GM21576 (cell line): Measurements from ENCODE around the gene JUP.

Experiments
- ATAC-seq: cut with Tn5 transposase; IDR thresholded peaks from one replicate; pipeline ENCODE4 v1.9.1; 2021; ENCODE audit warnings: mild to moderate bottlenecking, moderate library complexity; ENCODE audit not compliant: unreplicated experiment

Gene JUP

DNA sequence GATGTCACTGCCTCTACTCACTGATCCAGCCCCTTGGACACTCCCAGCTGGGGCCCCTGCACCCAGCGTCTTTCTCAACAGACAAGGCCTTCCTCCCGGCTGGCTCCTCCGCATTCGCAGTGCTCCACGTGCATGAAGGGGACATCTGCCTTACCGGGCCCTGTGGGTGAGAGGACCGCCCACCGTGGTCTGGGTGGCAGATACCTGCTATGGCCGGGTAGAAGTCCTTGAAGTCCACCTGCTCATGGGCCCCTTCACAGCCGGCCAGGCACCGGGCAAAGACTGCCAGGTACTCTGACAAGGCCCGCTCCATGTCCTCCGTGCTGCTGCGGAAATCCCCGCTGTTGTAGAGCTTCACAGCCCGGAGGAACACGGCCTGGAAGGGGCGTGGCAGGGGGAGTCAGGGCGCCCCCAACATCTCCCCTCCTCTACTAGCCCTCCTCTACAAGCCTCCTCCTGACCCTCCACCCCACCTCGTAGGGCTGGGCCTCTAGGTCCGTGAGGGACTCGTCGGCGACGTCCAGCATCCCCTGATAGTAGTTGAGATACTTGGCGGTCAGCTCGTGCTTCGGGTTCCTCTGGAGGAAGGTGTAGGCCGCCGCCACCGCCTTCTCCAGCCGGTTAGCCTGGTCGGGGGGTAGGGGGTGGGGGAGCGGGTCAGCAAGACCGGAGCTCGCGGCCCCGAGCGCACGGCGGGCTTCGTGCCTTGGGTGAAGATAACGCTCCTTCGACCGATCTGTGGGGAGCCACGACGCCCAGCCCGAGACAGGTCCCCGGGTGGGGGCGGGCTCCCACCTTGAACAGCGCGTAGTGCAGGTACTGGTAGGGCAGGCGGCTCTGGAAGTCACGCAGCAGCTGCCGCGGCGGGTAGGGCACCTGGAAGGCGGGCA is 24.4 kb upstream of the JUP start:
- ATAC-seq: no peak

DNA sequence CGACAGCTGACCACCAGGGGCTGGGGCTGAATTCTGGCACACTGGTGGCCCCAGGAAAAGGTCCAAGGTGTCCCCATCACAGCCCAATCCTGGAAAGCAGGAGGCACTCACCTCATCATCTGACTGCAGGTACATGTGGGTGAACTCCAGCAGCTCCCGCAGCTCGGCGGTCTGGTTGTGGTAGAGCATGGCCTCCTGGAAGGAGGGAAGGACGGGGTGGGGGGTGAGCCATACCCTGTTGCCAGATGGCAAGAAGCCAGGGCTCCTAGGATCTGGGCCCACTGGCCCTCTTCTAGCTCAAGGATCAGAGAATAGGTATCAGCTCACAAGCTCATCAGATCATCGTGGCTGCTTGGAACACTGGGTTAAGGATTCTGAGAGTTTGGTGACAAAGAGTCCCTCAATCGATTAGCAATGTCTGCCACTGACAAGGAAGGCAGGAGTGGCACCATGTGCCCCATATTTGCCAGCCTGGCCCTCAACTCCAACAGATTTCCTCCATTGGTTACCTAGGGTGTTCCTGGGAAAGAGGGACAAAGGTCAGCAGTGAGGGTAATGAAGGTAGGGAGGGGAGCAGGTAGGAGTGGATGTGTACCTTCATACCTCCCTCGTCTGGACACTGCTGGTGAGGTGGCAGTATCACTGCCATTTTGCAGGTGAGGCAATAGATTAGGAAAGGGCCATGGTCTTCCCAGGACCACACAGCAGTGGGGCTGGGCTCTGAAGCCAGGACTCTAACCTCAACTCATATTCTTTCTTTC is 20.4 kb upstream of the JUP start:
- ATAC-seq: no peak

DNA sequence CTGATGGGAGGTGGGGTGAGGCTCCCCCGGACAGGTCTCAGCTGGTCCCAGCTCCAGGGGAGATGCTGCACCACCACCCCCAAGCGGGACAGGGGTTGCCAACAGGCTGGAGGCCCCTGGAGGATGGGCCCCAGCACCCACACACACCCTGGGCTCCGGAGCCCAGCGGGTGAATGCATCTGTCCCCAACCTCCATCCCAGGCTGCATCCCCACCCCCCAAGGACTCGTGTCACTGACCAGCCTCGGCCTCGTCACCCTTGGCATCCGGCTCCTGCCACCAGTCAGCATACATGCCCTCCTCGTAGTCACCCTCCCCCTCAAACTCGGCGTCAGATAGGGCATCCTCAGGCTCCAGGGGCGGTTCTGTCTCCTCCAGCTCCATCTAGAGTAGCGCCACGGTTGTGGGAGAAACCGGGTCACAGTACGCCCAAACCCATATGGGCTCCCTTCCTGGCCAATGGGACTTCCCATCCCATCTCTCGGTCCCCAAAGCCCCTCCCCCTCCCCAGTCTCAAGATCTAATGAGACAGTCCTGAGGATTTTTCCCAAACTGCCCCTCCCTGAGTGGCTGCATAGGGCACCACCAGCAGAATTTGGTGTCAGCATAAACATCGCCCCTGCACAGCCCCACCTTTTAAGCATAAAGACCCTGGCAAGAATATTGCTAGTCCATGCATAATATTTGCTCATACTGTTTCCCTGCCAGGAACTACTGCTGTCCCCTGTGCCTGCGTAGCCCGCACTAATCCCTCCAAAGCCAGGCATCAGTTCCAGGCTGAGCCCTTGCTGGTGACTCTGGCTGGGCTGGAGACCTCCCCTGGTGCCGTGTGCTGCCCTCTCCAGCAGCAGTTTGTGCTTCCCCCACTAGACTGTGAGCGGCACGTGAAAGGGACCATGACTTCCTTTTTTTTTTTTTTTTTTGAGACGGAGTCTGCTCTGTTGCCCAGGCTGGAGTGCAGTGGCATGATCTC is 16.8 kb upstream of the JUP start:
- no peak for ATAC-seq

DNA sequence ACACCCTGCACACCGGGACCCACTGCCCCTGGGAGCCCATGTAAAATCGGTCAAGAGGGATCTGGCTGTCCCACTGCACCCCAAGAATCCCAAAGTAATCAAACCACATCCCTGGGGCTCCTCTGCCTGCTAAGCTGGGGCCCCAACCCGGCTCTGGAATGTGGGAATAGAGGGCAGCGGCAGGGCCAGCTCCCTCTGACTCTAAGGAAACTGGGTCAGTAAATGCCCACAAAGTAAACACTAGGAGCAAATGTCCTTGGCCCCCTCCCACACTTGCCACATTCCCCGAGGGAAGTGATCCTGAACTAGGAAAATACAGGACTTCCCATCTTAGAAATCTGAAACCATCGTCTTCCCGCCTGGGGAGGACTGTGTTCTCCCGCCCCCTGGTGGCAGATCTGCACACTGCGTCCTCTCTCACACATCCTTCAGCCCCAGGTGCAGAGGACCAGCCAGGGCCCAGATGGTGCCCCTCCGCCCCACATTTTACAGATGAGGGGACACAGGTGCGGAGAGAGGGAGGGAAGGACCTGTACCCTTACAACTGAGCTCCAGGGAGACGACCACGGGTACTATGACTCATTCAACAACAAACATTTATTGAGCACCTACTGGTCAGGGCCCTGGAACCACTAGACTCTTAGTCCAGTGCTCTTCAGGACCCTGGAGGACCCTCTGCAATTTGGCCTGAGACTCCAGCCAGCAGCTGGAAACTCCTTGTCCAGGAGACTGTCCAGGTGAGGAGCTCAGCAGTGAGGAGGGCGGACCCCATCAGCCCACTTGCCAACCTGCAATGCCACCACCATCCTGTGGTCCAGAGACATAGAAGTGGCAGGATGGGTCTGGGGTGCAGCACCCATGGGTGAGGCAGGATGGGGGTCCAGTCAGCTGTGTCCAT is 15.1 kb upstream of the JUP start:
- ATAC-seq: no peak

DNA sequence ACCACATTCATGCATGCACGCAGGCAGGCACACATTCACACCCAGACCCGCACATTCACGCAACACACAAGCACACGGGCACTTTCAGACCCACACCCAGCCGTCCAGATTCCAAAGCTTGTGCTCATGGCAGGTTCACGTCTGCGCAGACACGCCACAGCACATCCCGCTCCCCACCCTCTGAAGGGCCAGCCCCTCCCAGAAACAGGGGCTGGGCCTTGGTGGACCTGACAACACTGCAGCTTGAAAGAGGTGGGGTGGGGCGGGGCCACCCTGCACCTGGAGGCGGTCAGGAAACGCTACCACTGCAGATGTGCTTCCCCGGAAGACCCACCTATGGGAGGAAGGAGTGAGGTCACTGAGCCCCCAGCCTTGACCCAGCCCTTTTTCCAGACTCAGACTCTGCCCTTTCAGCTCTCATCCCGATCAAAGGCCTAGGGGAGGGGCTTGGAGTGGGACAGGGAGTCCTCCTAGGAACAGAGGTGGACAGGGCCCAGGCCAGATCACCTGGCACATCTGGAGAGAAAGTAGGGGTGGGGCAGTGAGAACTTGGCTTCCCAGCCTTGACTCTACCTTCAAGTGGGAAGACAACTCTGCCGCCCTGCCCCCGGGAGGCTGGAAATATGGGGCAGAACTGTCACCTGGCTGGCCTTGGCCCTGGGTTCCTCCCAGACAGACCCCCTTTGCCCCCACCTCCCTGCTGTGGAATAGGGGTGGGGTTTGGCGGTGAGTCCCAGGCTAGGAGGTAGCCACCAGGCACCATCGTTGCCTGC is 14.3 kb upstream of the JUP start:
- no peak for ATAC-seq

DNA sequence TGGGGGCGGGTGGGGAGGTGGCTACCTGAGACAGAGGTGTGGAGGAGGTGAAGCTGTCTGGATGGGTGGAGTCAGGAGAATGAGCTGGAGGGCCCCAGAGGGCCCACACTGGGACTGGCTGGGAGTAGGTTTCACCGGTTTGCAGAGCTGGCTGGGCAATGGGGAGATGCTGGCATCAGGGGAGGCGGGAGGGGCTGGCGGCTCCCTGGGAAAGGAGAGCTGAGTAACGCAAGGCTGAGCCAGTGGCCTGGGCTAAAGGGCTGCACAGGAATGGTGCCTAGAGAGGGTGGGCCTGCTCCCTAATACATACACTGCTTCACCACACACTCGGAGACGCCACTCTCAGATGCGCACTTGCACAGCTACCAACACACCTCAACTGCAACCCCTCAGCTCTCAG is 12.9 kb upstream of the JUP start:
- ATAC-seq: no peak

DNA sequence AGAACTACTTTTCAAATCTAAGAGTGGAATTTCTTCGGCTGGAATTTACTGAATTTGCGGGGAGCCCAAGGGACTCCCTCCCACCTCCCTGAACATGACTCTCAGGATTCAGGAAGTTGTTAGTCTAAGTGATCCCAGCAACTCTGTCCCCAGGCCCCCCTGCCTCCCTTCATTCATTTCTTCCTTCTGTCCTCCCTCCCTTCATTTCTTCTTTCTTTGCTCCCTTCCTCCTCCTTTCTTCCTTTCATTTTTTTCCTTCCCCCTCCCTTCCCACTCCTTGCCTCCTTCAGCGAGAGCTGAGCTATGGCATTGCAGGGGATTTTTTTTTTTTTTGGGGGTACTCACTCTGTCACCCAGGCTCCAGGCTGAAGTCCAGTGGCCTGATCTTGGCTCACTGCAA is 10.9 kb upstream of the JUP start:
- no peak for ATAC-seq

DNA sequence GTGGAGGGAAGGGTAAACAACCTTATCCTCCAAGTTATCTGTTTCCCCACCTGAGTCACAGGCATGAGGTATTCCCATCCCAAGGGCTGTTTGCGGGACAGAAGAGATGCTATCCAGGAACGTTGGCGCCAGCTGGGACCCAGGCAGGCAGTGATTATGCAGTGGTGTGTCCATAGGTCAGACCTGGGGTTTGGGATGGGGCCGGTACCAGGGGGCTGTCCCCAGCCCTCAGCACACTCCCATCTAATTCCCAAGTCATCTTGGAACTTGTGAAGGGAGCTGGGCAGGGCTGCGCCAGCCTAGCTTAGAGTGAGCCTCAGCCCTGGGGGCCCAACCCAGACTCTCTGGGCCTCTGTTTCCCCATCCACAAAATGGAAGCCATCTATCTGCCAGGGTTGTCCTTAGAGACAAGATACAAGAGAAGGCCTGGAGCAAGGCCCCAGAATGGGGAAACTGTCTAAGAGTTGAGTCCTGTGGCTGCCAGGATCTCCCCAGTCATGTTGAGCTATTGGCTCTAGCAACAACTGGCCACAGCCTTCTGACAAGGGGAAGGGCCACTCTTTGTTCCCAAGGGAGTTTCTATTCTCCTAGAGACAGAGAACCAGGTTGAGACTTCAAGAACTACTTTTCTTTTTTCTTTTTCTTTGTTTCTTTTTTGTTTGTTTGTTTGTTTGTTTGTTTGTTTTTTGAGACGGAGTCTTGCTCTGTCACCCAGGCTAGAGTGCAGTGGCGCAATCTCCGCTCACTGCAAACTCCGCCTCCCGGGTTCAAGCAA is 9.8 kb upstream of the JUP start:
- ATAC-seq: no peak

DNA sequence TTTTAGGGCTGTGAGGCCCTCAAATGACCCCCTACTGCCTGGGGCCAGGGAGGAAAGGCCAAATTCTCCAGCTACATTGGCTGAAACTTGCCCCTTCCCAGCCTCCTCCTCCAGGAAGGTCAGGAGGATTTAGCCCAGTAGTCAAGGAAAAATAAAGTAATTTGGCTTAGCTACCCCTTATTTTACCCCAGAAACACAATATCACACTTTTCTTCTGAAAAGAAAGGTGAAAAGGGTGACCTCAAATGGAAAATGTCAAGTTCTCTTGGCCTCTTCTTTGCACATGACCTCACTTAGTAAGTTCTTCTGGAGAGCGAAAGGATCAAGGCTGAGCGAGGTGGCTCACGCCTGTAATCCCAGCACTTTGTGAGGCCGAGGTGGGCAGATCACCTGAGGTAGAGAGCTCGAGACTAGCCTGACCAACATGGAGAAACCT is 8.0 kb upstream of the JUP start:
- ATAC-seq: no peak

DNA sequence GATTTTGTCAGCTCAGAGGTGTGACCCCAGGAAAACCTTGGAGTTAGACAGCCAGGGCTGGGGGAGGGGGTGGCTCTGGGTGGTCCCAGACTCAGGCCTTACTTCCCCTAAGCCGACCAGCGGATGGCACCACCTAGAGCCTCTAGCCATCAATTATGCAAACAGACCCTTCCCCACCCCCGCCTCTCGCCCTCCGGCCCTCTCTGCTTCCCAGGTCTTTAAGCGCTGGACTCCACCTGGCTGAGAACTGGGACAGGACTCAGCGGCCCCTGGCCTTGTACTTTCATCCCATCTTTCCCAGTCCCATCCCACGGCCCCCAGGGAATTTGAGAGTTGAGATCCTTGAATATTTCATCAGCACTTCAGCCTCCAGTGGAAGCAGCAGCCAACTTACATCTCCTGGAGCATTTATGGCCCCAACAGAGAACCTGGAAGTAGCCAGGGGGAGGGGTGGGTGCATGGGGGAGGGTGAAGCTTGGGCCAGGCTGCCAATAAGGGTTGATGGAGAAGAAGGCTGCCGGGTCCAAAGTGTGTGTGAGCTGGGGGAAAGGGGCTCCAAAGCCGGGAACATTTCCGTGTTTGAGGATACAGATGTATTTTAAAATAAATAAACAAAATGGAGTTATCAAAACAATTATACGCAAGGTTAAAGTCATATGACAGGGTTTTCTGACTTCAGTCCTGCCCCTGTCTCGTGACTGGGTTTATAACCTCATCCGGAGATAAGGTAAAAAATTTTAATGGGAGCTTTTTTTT is 7.5 kb upstream of the JUP start:
- no peak for ATAC-seq

DNA sequence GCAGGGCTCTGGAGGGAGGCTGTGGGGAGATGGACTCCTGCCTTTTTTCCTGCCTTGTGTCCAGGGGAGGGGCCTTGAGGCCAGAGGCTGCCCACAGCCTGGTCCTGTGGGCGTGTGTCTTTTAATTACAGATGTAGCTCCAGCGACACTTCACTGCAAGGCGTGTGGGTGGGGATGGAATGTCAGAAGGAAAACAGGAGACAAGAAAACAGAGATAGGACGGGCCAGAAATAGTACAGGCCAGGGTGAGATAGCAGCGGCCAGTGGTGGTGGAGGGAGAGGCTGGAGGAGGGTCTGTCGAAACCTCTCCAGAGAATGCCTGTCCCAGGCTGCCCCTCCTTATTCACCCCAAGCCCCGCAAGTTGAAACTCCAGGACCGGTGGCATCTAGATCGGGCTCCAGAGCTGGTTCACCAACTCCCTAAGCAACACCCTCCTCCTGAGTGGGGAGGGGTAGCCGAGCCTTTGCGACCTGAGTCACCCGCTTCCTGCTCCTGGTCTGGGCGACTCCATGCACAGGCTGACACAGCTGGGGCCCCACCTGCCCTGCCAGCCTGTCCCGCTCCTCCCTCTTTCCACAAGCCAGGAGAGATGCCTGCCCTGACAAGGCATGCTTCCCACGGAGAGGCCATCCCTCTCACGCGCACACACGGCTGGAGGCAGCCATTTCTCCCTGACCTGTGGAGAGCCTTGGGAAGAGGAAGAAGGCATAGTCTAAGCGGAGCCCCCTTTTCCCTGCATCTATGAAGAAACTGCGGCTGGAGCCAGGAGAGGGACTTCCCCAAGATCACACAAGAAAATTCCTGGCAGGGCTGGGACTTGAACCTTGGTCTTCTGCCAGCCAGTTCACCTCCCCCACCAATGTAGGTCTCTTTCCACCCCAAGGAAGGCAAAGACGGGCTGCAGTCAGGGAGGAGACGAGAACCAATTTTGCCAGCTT is 6.6 kb upstream of the JUP start:
- no peak for ATAC-seq

DNA sequence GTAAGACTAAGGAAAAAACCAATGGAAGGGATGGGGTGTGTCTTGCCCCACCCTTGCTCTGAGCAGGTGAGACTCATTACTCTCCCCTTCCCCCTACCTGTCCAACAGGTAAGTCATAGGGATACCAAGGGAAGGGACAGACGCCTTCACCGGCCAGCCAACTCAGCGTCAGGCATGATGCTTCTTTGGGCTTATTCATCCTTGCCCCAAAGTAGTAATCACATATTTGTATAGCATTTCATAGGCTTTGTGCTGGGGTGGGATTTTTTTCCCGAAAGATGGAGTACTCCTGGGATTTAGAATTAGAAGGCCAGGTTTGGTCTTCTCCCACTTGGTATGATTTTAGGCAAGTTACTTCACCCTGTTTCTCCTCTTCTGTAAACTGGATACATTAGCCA is 509 bp upstream of the JUP start:
- no peak for ATAC-seq

DNA sequence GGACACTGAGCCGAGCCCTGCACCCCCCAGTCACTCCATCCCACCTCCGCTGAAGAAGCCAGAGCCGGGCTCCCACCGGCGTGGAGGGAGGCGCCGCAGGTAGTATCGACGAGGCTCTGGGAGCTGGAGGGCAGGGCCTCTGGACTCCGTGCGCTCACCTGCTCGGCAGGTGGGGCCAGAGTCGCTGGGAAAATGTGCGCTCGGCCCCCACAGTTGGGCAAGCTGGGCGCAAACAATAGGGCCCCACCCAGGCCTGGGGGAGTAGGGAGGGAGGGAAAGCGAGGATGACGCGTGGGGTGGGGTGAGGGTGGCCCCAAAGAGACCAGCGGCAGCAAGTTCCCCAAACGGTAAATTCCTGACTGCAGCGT is 668 bp downstream of the JUP start:
- ATAC-seq: no peak

DNA sequence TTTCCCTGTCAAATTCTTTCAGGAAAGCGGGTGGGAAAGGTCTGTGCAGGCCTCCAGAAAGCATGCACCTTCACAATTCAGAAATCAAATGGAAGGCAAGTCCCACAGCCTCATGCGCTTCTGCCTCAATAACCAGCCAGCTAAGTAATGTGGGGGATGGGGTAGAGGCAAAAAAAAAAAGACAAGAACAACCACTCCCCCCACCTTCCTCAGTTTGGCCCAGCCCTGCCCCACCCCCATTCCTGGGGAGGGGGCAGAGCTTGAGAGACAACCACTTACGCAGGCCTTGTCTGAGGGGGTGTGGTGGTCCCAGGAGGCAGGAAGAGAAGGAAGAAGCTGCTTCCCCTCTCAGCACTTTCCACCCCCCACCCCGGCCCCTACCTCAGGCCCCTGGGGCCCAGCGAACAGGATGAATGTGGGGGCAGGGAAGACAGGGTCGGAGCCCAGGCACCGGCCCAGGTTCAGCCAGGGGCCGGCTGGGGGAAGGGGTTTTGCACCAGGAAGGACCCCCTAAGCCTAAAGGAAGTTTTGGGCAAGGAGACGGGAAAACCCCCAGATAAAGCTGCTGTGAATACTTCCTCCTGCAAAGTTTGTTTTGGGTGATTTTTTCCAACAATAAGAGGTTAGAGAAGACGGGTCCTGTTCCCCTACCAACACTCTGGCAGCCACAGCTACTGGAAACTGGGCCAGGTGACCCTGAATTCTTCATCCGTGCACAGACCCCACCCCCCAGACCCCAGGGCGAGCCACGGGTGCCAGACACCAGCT is 1.2 kb downstream of the JUP start:
- ATAC-seq: no peak

DNA sequence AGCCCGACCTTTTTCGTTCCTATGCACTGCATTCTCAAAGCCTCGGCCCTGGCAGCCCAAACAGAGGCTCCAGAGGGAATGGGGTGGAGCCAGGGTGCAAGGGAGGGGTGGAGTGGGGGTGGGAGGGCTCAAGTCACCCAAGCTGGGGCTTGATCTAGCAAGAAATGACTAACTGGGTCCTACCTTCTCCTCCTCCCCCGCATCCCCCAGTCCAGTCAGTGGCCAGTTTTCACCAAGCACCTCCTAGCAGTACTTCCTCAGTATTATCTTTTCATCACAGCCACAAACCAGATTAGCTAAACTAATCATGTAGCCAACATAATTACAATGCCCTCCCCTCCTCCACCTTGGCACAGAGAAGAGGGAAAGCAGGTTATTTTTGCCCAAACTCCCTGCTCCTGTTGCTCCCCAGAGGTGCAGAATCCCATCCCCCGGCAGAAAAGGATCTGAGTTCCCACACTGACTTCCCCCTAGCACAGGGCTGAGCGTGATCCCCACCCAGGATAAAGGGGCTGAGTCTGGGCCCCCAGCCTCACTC is 2.2 kb downstream of the JUP start:
- no peak for ATAC-seq

DNA sequence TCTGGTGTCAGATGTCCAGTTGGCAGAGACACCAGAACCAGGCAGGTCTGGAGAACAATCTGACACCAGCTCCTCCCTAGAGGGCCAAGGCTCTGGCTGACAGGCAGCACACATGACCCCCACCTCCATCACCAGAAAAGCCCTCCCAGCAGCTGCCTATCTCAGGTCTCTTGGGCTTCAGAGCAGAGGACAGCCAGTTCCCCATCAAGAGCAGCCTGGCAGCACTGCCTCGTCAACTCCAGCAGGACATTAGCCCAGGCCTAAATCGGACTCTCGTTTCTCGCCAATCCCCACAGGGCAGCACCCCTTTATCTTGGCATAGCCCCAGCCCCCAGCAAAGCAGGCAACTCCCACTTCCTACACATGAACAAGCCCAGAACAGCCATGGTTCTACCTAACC is 4.4 kb downstream of the JUP start:
- ATAC-seq: no peak
